Measurements from ENCODE around the gene RNF208.
A peak's percentile ranks its signal among the peaks of the same experiment; 100 is the strongest.

Gene RNF208

GRCh38 chr9:137189297-137190295 lies 32.4 kb downstream of the RNF208 start:
- DNase-seq: no peak

DNA sequence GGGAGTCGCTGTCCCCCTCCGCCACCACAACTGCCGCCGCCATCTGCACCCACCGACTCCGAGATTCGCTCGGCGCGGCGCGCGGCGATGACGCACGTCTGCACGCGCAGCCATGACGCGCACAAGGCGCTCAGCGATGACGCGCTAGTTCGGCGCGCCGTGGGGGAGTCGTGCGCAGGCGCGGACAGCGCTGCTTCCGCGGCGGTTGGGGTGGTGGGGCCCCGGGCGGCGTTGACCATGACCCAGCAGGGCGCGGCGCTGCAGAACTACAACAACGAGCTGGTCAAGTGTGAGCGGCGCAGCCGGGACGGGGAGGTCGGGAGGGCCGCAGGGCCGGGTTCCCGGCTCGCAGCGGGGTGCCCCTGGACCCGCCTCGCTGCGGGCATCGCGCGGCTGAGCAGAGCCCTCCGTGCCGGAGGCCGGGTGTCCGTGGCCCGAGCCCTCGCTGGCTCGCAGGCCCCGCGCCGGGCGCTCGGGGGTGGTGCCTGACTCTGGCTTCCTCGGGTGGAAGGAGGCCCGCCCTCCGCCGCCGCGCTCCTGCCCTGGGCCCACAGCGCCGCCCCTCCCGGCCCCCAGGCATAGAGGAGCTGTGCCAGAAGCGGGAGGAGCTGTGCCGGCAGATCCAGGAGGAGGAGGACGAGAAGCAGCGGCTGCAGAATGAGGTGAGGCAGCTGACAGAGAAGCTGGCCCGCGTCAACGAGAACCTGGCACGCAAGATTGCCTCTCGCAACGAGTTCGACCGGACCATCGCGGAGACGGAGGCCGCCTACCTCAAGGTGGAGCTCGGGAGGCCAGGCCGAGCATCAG lies 33.3 kb downstream of the RNF208 start, which contains the start of the genes ANAPC2 and SSNA1:
TSS of gene ANAPC2 (minus strand) at position 71 of the 807 bp plus-strand sequence. CDS start at position 43, 28 bp downstream.
TSS of gene SSNA1 (plus strand) at position 187 of the 807 bp plus-strand sequence. CDS start at position 238, 51 bp downstream.
- DNase-seq: peak; percentile 80

GRCh38 chr9:137188086-137188489 lies 34.0 kb downstream of the RNF208 start:
- no peak for DNase-seq

DNA sequence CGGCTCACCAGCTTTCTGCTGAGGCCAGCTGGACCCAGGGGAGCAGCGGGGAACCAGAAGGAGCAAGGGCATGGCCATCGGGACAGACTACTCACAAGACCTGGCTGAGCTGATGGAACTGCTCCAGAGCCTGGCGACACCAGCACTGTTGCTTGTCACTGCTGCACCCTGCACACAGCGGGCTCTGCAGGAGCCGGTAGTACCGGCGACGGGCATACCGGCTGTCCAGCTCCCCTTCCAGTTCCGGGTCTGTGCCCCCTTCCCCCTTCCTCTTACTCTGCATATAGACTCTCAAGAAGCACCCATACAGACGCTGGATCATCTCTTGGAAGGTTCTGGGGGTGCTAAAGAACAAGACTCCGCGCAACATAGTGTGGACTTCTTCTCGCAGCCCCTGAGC lies 34.7 kb downstream of the RNF208 start:
- DNase-seq: no peak

- DNase-seq: no peak
Measured at GRCh38 chr9:137186385-137186784, 35.7 kb downstream of the RNF208 start.

DNA sequence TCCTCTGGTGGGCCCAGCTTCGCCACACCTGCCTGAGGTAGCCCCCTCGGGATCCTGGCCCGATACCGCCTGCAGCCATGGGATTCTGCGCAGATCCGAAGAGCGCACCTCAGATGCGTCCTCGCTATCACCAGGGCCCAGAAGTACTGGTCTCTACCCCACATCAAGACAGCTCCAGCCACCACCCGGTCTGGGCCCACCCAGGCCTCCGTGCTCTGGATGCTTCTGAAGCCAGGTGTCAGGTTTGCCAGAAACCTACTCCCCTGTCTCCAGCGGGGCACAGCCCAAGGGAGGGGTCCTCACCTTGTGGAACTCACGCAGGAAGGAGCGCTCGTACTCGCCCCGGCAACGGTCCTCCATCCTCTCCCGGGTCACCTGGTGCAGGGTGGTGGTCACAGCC lies 36.1 kb downstream of the RNF208 start:
- DNase-seq: no peak

GRCh38 chr9:137184881-137185660 lies 37.0 kb downstream of the RNF208 start:
- no peak for DNase-seq

DNA sequence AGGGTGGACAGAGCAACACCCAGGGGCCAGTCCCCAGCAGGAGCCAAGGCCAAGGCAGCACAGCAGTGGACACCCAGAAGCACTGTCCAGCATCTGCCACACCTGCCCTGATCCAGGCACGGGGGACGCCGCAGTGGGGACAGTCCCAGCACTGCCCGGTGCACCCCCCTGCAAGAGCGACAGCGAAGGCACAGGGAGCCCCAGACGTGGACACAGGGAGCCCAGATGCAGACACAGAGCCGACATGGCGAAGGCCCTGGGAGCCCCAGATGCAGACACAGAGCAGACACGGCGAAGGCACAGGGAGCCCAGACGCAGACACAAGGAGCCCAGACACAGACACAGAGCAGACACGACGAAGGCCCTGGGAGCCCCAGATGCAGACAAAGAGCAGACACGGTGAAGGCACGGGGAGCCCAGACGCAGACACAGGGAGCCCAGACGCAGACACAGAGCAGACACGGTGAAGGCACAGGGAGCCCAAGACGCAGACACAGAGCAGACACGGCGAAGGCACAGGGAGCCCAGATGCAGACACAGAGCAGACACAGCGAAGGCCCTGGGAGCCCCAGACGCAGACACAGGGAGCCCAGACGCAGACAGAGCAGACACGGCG lies 38.0 kb downstream of the RNF208 start:
- DNase-seq: no peak

DNA sequence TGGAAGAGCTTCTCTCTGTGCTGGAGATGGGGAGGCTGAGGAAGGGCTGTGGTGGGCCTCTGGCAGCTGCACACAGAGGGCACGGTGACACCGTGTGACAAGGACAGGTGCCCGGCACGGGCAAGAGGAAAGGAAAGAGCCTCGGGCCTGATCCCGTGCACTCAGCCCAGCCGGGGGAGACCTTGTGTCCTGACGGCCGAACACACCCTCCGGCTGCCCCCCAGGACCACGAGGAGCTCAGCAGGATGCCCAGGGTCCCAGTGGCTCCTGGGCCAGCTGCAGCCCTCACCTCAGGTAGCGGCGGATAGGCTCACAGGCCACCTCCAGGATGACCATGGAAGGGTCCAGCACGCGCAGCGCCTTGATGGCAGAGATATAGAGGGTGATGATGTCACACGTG lies 39.2 kb downstream of the RNF208 start:
- DNase-seq: no peak

DNA sequence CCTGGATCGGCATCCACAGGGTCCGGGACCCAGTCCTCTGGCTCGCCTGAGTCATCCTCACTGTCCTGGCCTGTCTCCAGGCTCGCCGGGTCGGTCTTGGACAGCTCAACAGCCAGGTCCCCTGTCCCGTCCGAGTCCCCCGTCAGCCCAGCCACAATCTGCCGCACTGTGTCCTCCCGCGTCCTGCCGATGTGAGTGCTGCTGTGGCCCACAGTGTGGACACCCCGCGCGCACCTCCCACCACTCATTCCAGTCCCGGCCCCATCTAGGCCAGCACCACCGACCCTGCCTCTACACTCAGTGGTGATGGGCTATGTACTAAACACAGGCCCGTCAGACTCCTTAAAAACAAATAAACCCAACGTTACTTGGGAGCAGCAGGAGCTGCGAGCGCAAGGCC lies 40.4 kb downstream of the RNF208 start:
- DNase-seq: no peak

DNA sequence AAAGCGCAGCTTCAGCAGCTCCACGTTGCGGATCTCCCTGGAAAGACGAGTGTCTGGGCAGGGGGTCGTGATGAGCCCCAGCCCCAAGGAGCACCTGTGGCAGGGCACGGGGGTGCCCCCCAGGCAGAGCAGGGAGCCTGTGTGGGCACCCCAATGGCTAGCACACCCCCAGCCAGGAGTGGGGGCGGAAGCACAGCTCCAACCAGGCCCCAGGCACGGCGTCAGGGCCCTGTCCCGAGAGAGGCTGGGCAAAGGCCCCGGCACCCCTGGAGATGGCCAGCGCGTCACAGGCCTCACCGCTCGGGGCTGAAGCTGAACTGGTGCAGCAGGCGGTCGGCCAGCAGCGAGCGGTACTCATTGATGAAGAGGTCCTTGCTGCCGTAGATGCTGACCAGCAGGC lies 41.5 kb downstream of the RNF208 start:
- DNase-seq: no peak

GRCh38 chr9:137179761-137180160 lies 42.3 kb downstream of the RNF208 start:
- no peak for DNase-seq

GRCh38 chr9:137178939-137179630 lies 43.0 kb downstream of the RNF208 start:
- no peak for DNase-seq

GRCh38 chr9:137178201-137178938 lies 43.7 kb downstream of the RNF208 start:
- DNase-seq: no peak

- no peak for DNase-seq
Measured at GRCh38 chr9:137176302-137177182, 45.5 kb downstream of the RNF208 start.

- DNase-seq: no peak
Measured at GRCh38 chr9:137175345-137175961, 46.6 kb downstream of the RNF208 start.

DNA sequence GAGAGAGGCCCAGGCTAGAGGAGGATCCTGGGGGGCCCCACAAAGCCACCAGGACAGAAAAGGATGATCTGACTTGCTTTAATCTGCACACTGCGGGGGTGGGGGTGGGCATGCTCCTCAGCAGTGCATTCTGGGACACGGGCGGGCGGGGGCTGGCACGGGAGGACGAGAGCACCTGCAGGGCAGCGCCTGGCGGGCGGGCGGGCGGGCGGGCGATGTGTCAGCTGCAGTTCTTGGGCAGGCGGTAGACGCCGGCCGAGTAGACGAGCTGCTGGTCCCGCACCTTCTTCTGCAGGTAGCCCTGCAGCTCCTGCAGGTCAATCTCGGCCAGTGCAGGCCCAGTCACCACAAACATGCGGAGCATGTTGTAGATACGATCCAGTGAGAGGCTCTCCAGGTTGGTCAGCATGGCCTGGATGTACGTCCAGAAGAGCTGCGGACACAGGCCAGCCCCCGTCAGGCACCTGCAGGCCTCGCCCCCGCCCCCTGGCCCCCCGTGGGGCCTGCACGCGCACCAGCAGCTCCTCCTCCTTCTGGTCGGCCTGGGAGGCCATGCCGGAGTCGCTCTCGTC lies 47.2 kb downstream of the RNF208 start:
- DNase-seq: no peak

- DNase-seq: no peak
Measured at GRCh38 chr9:137173796-137174664, 48.0 kb downstream of the RNF208 start.

All from NK-92 treated with Interleukin-12 subunit alpha and Interleukin-12 subunit beta, amount 100 ng/mL, for 24 hours (cell line).